Muscle layer of duodenum (tissue), 2 donors: ENCODE data around the gene RNASEH2B.
A peak's percentile ranks its signal among the peaks of the same experiment; 100 is the strongest.

ENCODE experiments used
- H3K27ac ChIP-seq: one replicate; pipeline ENCODE4 v1.7.0; 2013; ENCODE audit warnings: mild to moderate bottlenecking, low read length
- H3K27me3 ChIP-seq: one replicate; pipeline ENCODE4 v1.7.0; 2013; ENCODE audit warnings: low read depth, mild to moderate bottlenecking, control low read depth, low read length
- H3K36me3 ChIP-seq, 2 donors: one replicate each; pipeline ENCODE4 v1.7.0; 2013; ENCODE audit warnings: low read length in 2 of 2, control low read depth in 1 of 2, mild to moderate bottlenecking in 1 of 2; ENCODE audit not compliant: insufficient read depth in 2 of 2, control insufficient read depth in 1 of 2
- H3K4me1 ChIP-seq, 2 donors: one replicate each; pipeline ENCODE4 v1.7.0; 2013; ENCODE audit warnings: low read length in 2 of 2, mild to moderate bottlenecking in 2 of 2, control low read depth in 1 of 2, moderate library complexity in 1 of 2; ENCODE audit not compliant: insufficient read depth in 2 of 2, control insufficient read depth in 1 of 2
- H3K4me3 ChIP-seq, 2 donors: one replicate each; pipeline ENCODE4 v1.7.0; 2013; ENCODE audit warnings: low read length in 2 of 2, low read depth in 1 of 2, mild to moderate bottlenecking in 1 of 2
- H3K9me3 ChIP-seq, 2 donors: one replicate each; pipeline ENCODE4 v1.7.0; 2013; ENCODE audit warnings: low read length in 2 of 2, control low read depth in 1 of 2, mild to moderate bottlenecking in 1 of 2; ENCODE audit not compliant: control insufficient read depth in 1 of 2
- donor health status: healthy.

Gene RNASEH2B

DNA sequence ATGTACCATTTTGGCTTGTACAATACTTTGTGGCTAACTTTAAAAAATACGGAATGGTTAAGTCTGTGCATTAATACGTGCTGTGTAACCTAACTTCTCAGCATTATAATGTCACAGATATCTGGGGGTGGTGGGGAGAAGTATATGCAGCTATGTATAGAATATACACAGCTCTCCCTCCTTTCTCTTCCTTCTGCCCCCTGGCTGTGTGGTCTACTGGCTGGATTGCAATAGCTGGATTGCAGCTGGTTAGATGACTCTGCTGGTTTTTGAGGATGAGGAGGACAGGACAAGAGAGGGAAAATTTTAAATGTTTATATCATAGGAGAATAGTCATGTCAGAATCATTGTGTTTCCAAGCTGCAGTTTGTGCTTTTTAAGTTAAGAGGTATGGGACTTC, 9.7 kb downstream of the RNASEH2B start:
- Histone ChIP-seq H3K4me3 (no peak overlapping the region), H3K36me3 (no peaks in the 10 kb centered on the region), H3K27me3 (no peaks in the 10 kb centered on the region), H3K9me3 (peaks cover 13 to 16% of the 10 kb centered on the region in 2 donors), H3K4me1 (peaks cover 36 to 48% of the 10 kb centered on the region in 2 donors), H3K27ac (peak overlapping the region; percentile 34)

GRCh38 chr13:50921706-50922105, 12.1 kb downstream of the RNASEH2B start:
- H3K9me3 ChIP-seq: peaks cover 13 to 22% of the 10 kb centered on the region in 2 donors
- peaks cover 0 to 3% of the 10 kb centered on the region in 2 donors for H3K36me3 ChIP-seq
- H3K4me1 ChIP-seq: peaks cover 18 to 27% of the 10 kb centered on the region in 2 donors
- no peaks in the 10 kb centered on the region for H3K27me3 ChIP-seq
- H3K4me3 ChIP-seq: no peak overlapping the region
- H3K27ac ChIP-seq: no peak overlapping the region

- Histone ChIP-seq H3K36me3 (peaks cover 0 to 3% of the 10 kb centered on the region in 2 donors), H3K27ac (no peak overlapping the region), H3K4me3 (no peak overlapping the region), H3K4me1 (peaks cover 10 to 15% of the 10 kb centered on the region in 2 donors), H3K9me3 (peaks cover 13 to 22% of the 10 kb centered on the region in 2 donors), H3K27me3 (no peaks in the 10 kb centered on the region)
These were observed 13.7 kb downstream of the RNASEH2B start for GRCh38 chr13:50923272-50923671.

DNA sequence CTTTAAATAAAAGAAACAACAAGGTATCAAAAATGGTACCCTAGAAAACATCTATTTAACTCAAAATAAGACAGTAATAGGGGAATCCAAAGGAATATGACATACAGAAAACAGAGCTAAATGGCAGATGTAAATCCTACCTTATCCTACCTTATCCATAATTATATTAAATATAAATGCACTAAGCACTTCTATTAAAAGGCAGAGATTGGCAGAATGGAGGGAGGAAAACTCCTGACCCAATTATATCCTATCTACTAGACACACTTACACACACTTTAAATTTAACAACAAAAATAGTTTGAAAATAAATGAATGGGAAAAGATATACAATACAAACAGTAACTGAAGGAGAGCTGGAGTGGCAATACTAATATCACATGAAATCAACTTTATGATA, 14.4 kb downstream of the RNASEH2B start:
- peaks cover 6 to 14% of the 10 kb centered on the region in 2 donors for H3K4me1 ChIP-seq
- peaks cover 0 to 3% of the 10 kb centered on the region in 2 donors for H3K36me3 ChIP-seq
- peak overlapping the region in 1 of 2 donors; percentile 16 for H3K4me3 ChIP-seq
- no peaks in the 10 kb centered on the region for H3K27me3 ChIP-seq
- H3K27ac ChIP-seq: no peak overlapping the region
- H3K9me3 ChIP-seq: peaks cover 13 to 22% of the 10 kb centered on the region in 2 donors

- Histone ChIP-seq H3K4me3 (no peak overlapping the region), H3K27me3 (no peaks in the 10 kb centered on the region), H3K27ac (no peak overlapping the region), H3K4me1 (peaks cover 0 to 8% of the 10 kb centered on the region in 2 donors), H3K36me3 (peaks cover 4 to 15% of the 10 kb centered on the region in 2 donors), H3K9me3 (peaks cover 6 to 19% of the 10 kb centered on the region in 2 donors)
These were observed 18.1 kb downstream of the RNASEH2B start for GRCh38 chr13:50927701-50928100.

DNA sequence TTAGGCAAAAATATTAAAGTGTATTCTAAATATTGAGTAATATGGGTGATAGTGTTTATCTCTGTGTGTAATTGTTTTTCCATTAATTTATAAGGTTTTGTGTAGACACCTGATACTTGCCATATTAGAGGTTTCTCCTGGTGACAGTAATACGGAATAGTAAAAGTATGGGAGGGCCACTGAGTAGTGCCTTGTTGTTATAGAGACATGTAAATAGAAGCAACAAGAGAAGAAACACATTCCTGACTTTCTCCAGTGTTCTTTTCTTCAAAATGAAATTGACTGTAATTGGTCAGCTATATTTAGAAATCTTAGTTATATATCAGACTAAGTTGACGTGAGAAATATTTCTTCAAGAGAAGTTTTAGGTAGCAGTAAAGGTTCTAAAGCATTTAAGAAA, 18.5 kb downstream of the RNASEH2B start:
- peaks cover 8 to 19% of the 10 kb centered on the region in 2 donors for H3K36me3 ChIP-seq
- H3K27ac ChIP-seq: no peak overlapping the region
- H3K4me1 ChIP-seq: peaks cover 0 to 8% of the 10 kb centered on the region in 2 donors
- peaks cover 6 to 17% of the 10 kb centered on the region in 2 donors for H3K9me3 ChIP-seq
- no peaks in the 10 kb centered on the region for H3K27me3 ChIP-seq
- no peak overlapping the region for H3K4me3 ChIP-seq

DNA sequence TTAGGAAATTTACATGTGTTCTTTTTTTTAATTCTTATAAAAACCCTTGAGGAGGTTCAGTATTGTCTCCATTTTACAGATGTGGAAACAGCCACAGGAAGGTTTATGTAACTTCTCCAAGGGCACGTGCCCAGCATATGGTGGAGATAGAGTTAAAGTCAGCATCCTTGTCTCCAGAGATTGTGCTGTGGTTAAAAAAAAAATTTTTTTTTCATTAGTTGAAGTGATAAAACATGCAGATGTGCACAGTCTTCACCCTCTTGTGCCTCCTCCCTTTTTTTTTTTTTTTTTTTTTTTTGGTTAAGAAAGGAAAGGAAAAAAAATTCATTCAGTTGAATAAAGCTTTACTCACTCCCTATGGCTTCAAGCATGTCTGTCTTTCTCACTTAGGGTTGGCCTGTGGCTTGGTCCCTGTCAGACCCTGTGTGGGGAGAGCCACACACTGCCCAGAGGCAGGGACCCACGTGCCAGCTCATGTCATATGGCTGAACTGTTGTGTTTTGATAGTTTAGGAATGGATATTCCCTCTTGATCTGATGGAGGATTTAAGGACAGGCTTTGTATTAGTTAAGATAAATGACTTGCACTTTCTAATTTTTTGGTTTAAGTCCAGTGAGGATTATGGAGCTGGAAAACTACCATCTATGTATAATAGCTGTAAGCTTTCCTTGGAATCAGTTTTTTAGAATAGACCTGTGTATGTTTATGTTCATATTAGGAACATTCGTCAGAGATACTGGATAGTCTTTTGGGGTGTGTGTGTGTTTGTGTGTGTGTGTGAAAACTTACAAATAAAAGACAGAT, 19.3 kb downstream of the RNASEH2B start:
- Histone ChIP-seq H3K36me3 (peaks cover 10 to 23% of the 10 kb centered on the region in 2 donors), H3K27ac (no peak overlapping the region)

GRCh38 chr13:50932091-50932490, 22.5 kb downstream of the RNASEH2B start:
- H3K27ac ChIP-seq: no peak overlapping the region
- no peak overlapping the region for H3K4me3 ChIP-seq
- H3K9me3 ChIP-seq: no peaks in the 10 kb centered on the region
- peaks cover 20 to 34% of the 10 kb centered on the region in 2 donors for H3K36me3 ChIP-seq
- peaks cover 0 to 8% of the 10 kb centered on the region in 2 donors for H3K4me1 ChIP-seq
- no peaks in the 10 kb centered on the region for H3K27me3 ChIP-seq

More for the DNA sequence above, 19.3 kb downstream of the RNASEH2B start:
- Histone ChIP-seq H3K27me3 (no peaks in the 10 kb centered on the region), H3K4me1 (peaks cover 0 to 8% of the 10 kb centered on the region in 2 donors), H3K9me3 (peaks cover under 1 to 9% of the 10 kb centered on the region in 2 donors), H3K4me3 (no peak overlapping the region)

DNA sequence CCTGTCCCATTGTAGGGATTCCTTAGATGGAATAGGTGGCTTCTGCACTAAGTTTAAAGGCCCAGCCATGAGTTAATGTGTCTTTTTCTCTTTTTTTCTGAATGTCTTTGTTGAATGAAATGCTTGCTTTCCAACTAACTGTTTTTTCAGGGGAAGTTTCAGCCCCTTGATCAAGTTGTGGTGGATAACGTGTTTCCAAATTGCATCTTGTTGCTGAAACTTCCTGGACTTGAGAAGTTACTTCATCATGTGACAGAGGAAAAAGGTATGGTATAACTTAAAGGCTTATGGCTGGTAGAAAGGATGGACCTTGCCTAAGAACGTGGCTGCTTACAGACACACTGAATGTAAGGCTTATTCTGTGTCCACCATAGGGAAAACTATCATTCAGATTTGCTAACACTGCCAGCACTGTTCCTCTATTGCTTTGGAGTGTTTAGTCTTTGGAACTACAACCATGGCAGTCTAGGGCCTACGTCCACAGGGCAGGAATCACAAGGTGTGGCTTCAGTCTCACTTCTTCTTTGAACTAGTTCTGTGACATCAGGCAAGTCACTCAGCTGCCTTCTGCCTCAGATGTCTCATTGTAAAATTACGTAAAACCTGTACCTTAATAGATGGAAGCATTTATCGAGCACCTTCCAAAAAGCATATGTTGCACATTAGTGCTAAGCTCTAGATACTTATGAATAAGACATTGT, 25.3 kb downstream of the RNASEH2B start:
- H3K4me1 ChIP-seq: no peaks in the 10 kb centered on the region
- H3K27ac ChIP-seq: no peak overlapping the region
- peaks cover 26 to 34% of the 10 kb centered on the region in 2 donors for H3K36me3 ChIP-seq
- no peaks in the 10 kb centered on the region for H3K27me3 ChIP-seq
- no peaks in the 10 kb centered on the region for H3K9me3 ChIP-seq
- no peak overlapping the region for H3K4me3 ChIP-seq

DNA sequence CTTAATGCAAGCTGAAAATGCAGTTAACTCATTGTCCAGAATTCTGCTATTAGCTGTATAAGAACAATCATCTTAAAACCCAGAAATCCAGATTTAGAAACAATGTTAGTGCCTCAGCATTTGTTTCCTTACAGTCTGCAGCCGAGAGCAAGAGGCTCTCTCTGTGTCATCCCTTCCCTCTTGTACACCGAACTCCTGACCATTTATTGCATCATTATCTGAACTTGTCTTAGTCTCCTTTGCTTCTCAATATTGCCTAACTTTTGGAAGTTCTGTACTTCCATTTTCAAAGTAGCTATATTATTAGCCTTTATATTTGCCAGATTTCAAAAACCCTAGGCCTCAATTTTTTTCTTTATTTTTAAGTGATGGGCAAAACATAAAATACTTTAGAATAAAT, 27.1 kb downstream of the RNASEH2B start:
- H3K36me3 ChIP-seq: peaks cover 22 to 34% of the 10 kb centered on the region in 2 donors
- H3K4me3 ChIP-seq: no peak overlapping the region
- H3K27me3 ChIP-seq: no peaks in the 10 kb centered on the region
- H3K4me1 ChIP-seq: no peaks in the 10 kb centered on the region
- H3K9me3 ChIP-seq: no peaks in the 10 kb centered on the region
- H3K27ac ChIP-seq: no peak overlapping the region

DNA sequence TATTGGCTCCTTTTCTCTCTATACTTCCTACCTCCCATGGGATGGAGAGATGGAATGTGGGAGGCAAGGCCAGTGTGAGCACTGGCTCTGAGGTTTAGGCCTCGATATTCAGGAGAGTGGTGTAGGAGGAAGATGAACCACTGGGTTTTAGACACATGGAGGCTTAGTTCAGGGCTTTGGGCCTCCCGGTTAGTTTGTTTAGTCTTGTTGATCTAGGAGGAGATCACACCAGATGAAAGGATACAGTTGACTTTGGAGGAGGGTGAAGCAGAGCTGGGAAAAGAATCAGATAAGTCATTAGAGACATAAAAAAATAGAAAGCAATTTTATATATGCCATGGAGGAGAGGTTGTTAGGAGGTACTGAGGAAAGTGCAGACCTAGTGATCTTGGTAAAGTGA, 30.9 kb downstream of the RNASEH2B start:
- H3K4me1 ChIP-seq: no peaks in the 10 kb centered on the region
- H3K4me3 ChIP-seq: no peak overlapping the region
- H3K9me3 ChIP-seq: no peaks in the 10 kb centered on the region
- H3K27ac ChIP-seq: no peak overlapping the region
- no peaks in the 10 kb centered on the region for H3K27me3 ChIP-seq
- peaks cover 19 to 27% of the 10 kb centered on the region in 2 donors for H3K36me3 ChIP-seq
